NCI-H2227 (cell line): Measurements from ENCODE around the gene HOOK2.
"Not testable (repeated sequence)": the region's sequence is repeated elsewhere in the genome, so short reads cannot be mapped to it uniquely, and the experiment has no call there.

Experiments used
- DNase-seq: peaks from one replicate; lab custom pipeline; 2025; ENCODE audit not compliant: unreplicated experiment; lab: John Stamatoyannopoulos, UW

Gene HOOK2

GRCh38 chr19:12774588-12775555 lies at the start of gene HOOK2:
HOOK2 (minus strand) TSS chr19:12775552; CDS start chr19:12775449, 103 bp downstream.
- peak; percentile 45 for DNase-seq

GRCh38 chr19:12821761-12822160 lies 46.4 kb upstream of the HOOK2 start:
- no peak for DNase-seq

GRCh38 chr19:12817810-12818209 lies 42.5 kb upstream of the HOOK2 start:
- DNase-seq, result not testable (repeated sequence)

GRCh38 chr19:12817188-12817587 lies 41.8 kb upstream of the HOOK2 start:
- DNase-seq, result not testable (repeated sequence)

- no peak for DNase-seq
These were observed 39.7 kb upstream of the HOOK2 start for GRCh38 chr19:12815088-12815487.

- DNase-seq, result peak; percentile 92
These were observed 31.1 kb upstream of the HOOK2 start, which contains the start of gene RNASEH2A for GRCh38 chr19:12806242-12807081. RNASEH2A (plus strand) TSS chr19:12806584; CDS start chr19:12806674, 90 bp downstream.

- no peak for DNase-seq
These were observed 28.7 kb upstream of the HOOK2 start for GRCh38 chr19:12804051-12804450.

GRCh38 chr19:12802267-12803106 lies 27.1 kb upstream of the HOOK2 start:
- DNase-seq, result no peak

- DNase-seq, result peak; percentile 89
These were observed 26.3 kb upstream of the HOOK2 start, which contains the start of the genes PRDX2 and THSD8 for GRCh38 chr19:12801466-12802266. PRDX2 (minus strand) TSS chr19:12801800; CDS start chr19:12801261, 539 bp downstream. THSD8 (plus strand) TSS chr19:12802069; CDS start chr19:12802072, 3 bp downstream.

- DNase-seq, result no peak
These were observed 25.6 kb upstream of the HOOK2 start for GRCh38 chr19:12800923-12801465.

GRCh38 chr19:12800466-12800770 lies 25.1 kb upstream of the HOOK2 start:
- DNase-seq, result no peak

- DNase-seq, result no peak
These were observed 24.6 kb upstream of the HOOK2 start for GRCh38 chr19:12799742-12800465.

- DNase-seq, result not testable (repeated sequence)
These were observed 22.3 kb upstream of the HOOK2 start for GRCh38 chr19:12797607-12798006.

GRCh38 chr19:12797141-12797587 lies 21.8 kb upstream of the HOOK2 start:
- no peak for DNase-seq

- peak; percentile 90 for DNase-seq
These were observed 21.1 kb upstream of the HOOK2 start for GRCh38 chr19:12796146-12797071.

- DNase-seq, result no peak
These were observed 19.6 kb upstream of the HOOK2 start for GRCh38 chr19:12794971-12795381.

GRCh38 chr19:12794196-12794941 lies 19.0 kb upstream of the HOOK2 start:
- DNase-seq, result no peak
